Measurements from ENCODE around the gene SLC38A8. TPM values are rescaled to one million over a fixed set of nuclear protein-coding genes. Genes with fewer than 3 reads are reported as not detected.

The SLC38A8 gene
- total RNA-seq, 1 donor from 2014 or later = not detected

DNA sequence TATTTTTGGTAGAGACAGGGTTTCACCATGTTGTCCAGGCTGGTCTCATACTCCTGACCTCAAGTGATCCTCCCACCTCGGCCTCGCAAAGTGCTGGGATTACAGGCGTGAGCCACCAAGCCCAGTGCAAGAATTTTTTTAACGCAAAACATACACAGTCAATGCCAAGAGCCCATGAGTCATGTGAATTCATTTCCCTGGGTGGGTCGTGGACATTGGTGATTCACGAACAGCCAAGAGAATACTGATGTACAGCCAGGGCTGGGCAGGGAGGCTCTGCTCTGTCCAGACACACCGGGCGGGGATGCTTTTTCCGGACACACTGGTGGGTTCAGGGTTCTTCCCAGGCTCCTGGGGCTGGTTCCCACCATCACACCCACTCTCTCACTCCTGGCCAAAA lies 17.7 kb downstream of the SLC38A8 start:
- Histone ChIP-seq H3K9ac (ENCODE audit: low read depth in 1 of 3, low read length in 3 of 3) (no peak overlapping the region), H3K27ac (ENCODE audit: low read depth, low read length) (no peak overlapping the region), H3K36me3 (ENCODE audit: control insufficient read depth in 3 of 3, insufficient read depth in 3 of 3, low read length in 3 of 3) (no peaks in the 10 kb centered on the region), H3K4me1 (ENCODE audit: control insufficient read depth in 3 of 3, insufficient read depth in 3 of 3, low read length in 3 of 3) (no peaks in the 10 kb centered on the region), H3K9me3 (ENCODE audit: control insufficient read depth in 3 of 3, low read length in 3 of 3) (peaks cover 0 to 4% (median 0%) of the 10 kb centered on the region in 3 donors), H3K4me3 (ENCODE audit: low read length in 3 of 3) (no peak overlapping the region), H3K27me3 (ENCODE audit: control insufficient read depth in 3 of 3, insufficient read depth in 3 of 3, low read length in 3 of 3) (peaks cover 0 to 15% (median 3%) of the 10 kb centered on the region in 3 donors)

DNA sequence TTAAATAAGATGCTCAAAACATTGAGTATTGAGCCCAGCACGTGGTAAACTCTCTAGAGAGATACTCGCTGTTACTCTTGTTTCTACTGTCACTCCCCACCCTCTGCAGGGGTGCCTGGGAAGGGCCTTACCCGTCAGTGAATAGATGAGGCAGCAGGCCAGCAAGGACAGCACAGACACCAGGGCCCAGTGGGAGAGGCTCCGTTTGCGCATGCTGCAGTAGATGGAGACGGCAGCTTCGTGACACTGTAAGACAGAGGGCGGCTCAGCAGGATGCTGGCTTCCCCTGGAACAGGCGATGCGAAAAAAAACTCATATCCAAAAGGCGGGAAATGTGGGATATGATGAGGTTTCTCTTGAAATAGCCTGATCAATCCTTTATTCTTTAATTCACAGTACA lies 20.0 kb downstream of the SLC38A8 start:
- Histone ChIP-seq H3K4me3 (ENCODE audit: low read length in 3 of 3) (no peak overlapping the region), H3K27ac (ENCODE audit: low read depth, low read length) (no peak overlapping the region), H3K27me3 (ENCODE audit: control insufficient read depth in 3 of 3, insufficient read depth in 3 of 3, low read length in 3 of 3) (peaks cover 2 to 19% (median 3%) of the 10 kb centered on the region in 3 donors), H3K9me3 (ENCODE audit: control insufficient read depth in 3 of 3, low read length in 3 of 3) (peaks cover 0 to 4% (median 0%) of the 10 kb centered on the region in 3 donors), H3K9ac (ENCODE audit: low read depth in 1 of 3, low read length in 3 of 3) (no peak overlapping the region), H3K36me3 (ENCODE audit: control insufficient read depth in 3 of 3, insufficient read depth in 3 of 3, low read length in 3 of 3) (no peaks in the 10 kb centered on the region), H3K4me1 (ENCODE audit: control insufficient read depth in 3 of 3, insufficient read depth in 3 of 3, low read length in 3 of 3) (no peaks in the 10 kb centered on the region)

DNA sequence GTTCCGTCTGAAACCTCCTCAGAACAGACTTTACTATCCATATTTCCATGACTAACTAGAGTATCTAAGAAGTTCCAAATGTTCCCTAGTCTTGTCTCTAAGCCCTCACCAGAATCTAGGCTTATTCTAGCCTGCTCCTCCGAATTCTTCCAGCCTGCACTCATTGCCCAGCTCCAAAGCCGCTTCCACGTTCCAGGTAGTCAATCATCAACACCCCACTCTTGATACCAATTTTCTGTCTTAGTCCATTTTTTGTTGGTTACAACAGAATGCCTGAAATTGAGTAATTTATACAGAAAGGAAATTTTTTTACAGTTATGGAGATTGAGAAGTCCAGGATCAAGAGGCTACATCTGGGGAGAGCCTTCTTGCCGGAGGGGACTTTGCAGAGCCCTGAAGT lies 21.1 kb downstream of the SLC38A8 start:
- Histone ChIP-seq H3K27me3 (ENCODE audit: control insufficient read depth in 3 of 3, insufficient read depth in 3 of 3, low read length in 3 of 3) (peaks cover 3 to 20% (median 5%) of the 10 kb centered on the region in 3 donors), H3K4me3 (ENCODE audit: low read length in 3 of 3) (no peak overlapping the region), H3K9me3 (ENCODE audit: control insufficient read depth in 3 of 3, low read length in 3 of 3) (peaks cover 0 to 4% (median 0%) of the 10 kb centered on the region in 3 donors), H3K27ac (ENCODE audit: low read depth, low read length) (no peak overlapping the region), H3K36me3 (ENCODE audit: control insufficient read depth in 3 of 3, insufficient read depth in 3 of 3, low read length in 3 of 3) (no peaks in the 10 kb centered on the region), H3K9ac (ENCODE audit: low read depth in 1 of 3, low read length in 3 of 3) (no peak overlapping the region), H3K4me1 (ENCODE audit: control insufficient read depth in 3 of 3, insufficient read depth in 3 of 3, low read length in 3 of 3) (no peaks in the 10 kb centered on the region)

DNA sequence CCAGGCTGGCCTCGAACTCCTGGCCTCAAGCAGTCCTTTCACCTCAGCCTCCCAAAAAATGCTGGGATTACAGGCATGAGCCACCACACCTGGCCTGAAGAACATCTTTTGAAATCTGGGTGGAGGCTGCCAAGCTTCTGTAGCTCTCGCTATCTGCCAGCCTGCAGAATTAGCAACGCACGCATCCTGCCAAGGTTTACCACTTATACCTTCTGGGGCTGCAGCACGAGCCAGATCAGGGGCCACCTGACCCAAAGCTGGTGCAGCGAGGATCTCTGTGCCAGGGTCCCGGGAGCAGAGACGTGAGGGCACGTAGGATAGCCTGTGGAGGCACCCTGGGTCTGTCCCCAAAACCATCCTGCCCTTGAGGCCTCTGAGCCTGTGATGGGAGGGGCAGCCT lies 22.2 kb downstream of the SLC38A8 start:
- Histone ChIP-seq H3K27ac (ENCODE audit: low read depth, low read length) (no peak overlapping the region), H3K9me3 (ENCODE audit: control insufficient read depth in 3 of 3, low read length in 3 of 3) (peaks cover 0 to 4% (median 0%) of the 10 kb centered on the region in 3 donors), H3K4me3 (ENCODE audit: low read length in 3 of 3) (no peak overlapping the region), H3K36me3 (ENCODE audit: control insufficient read depth in 3 of 3, insufficient read depth in 3 of 3, low read length in 3 of 3) (no peaks in the 10 kb centered on the region), H3K4me1 (ENCODE audit: control insufficient read depth in 3 of 3, insufficient read depth in 3 of 3, low read length in 3 of 3) (no peaks in the 10 kb centered on the region), H3K9ac (ENCODE audit: low read depth in 1 of 3, low read length in 3 of 3) (no peak overlapping the region), H3K27me3 (ENCODE audit: control insufficient read depth in 3 of 3, insufficient read depth in 3 of 3, low read length in 3 of 3) (peaks cover 3 to 17% (median 5%) of the 10 kb centered on the region in 3 donors)

DNA sequence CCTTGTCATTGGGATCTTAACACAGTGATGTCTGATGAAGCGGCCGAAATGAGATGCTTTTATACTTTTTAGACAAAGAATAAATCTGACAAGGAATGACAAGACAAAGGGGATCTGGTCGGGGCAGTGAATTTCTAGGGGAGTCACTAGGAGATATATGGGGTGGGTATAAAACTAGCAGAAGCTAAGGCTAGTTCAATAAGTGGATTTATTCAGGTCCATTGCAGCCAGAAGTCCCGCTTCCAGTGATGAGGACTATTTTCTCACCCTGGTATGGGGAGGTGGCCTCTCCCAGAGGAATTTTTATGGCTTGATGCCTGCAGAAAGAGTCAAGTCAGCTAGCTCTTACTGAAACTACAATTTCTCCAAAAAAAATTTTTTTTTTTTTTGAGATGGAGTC lies 23.9 kb downstream of the SLC38A8 start:
- no peaks in the 10 kb centered on the region for H3K36me3 ChIP-seq (ENCODE audit: control insufficient read depth in 3 of 3, insufficient read depth in 3 of 3, low read length in 3 of 3)
- no peak overlapping the region for H3K4me3 ChIP-seq (ENCODE audit: low read length in 3 of 3)
- peaks cover 5 to 16% (median 6%) of the 10 kb centered on the region in 3 donors for H3K27me3 ChIP-seq (ENCODE audit: control insufficient read depth in 3 of 3, insufficient read depth in 3 of 3, low read length in 3 of 3)
- peaks cover 0 to 4% (median 0%) of the 10 kb centered on the region in 3 donors for H3K9me3 ChIP-seq (ENCODE audit: control insufficient read depth in 3 of 3, low read length in 3 of 3)
- no peak overlapping the region for H3K27ac ChIP-seq (ENCODE audit: low read depth, low read length)
- no peaks in the 10 kb centered on the region for H3K4me1 ChIP-seq (ENCODE audit: control insufficient read depth in 3 of 3, insufficient read depth in 3 of 3, low read length in 3 of 3)
- H3K9ac ChIP-seq (ENCODE audit: low read depth in 1 of 3, low read length in 3 of 3) = no peak overlapping the region

DNA sequence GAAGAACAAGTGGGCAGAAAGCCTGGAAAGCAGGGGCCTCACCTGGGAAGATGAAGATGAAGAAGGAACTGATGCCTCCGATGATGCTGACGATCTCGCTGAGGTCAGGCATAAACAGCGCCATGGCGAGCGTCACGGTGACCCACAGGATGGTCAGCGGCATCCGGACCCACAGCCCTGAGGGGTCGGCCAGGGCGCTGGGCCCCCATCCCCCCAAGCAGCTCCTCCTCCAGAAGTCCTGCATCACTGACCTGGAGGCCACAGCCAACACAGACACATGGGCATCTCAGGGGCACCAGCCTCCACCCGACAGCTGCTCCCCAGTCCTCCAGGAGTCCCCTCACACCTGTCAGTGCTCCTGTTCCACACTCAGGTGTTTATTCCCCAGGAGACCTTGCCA lies 26.1 kb downstream of the SLC38A8 start:
- H3K27me3 ChIP-seq (ENCODE audit: control insufficient read depth in 3 of 3, insufficient read depth in 3 of 3, low read length in 3 of 3) = peaks cover 5 to 13% (median 6%) of the 10 kb centered on the region in 3 donors
- no peak overlapping the region for H3K4me3 ChIP-seq (ENCODE audit: low read length in 3 of 3)
- no peaks in the 10 kb centered on the region for H3K36me3 ChIP-seq (ENCODE audit: control insufficient read depth in 3 of 3, insufficient read depth in 3 of 3, low read length in 3 of 3)

DNA sequence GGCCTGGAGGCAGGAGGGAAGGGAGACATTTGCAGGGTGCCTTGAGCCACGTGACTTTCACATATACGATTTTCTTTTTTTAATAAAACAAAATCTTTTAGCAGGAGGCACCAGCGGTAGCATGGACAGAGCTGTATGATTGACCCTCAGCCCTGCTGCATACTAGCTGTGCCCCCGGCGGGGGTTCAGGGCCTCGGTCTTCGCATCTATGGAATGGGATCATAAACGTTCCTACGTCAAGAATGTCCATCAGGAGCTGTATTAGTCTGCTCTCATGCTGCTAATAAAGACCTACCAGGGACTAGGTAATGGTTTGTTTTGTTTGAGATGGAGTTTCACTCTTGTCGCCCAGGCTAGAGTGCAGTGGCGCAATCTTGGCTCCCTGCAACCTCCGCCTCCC lies 27.2 kb downstream of the SLC38A8 start:
- Histone ChIP-seq H3K27me3 (ENCODE audit: control insufficient read depth in 3 of 3, insufficient read depth in 3 of 3, low read length in 3 of 3) (peaks cover 4 to 13% (median 5%) of the 10 kb centered on the region in 3 donors), H3K9ac (ENCODE audit: low read depth in 1 of 3, low read length in 3 of 3) (no peak overlapping the region), H3K27ac (ENCODE audit: low read depth, low read length) (no peak overlapping the region), H3K4me1 (ENCODE audit: control insufficient read depth in 3 of 3, insufficient read depth in 3 of 3, low read length in 3 of 3) (no peaks in the 10 kb centered on the region), H3K36me3 (ENCODE audit: control insufficient read depth in 3 of 3, insufficient read depth in 3 of 3, low read length in 3 of 3) (no peaks in the 10 kb centered on the region), H3K4me3 (ENCODE audit: low read length in 3 of 3) (no peak overlapping the region), H3K9me3 (ENCODE audit: control insufficient read depth in 3 of 3, low read length in 3 of 3) (no peaks in the 10 kb centered on the region)

More for the DNA sequence above, 26.1 kb downstream of the SLC38A8 start:
- H3K27ac ChIP-seq (ENCODE audit: low read depth, low read length) = no peak overlapping the region
- H3K9ac ChIP-seq (ENCODE audit: low read depth in 1 of 3, low read length in 3 of 3) = no peak overlapping the region
- H3K9me3 ChIP-seq (ENCODE audit: control insufficient read depth in 3 of 3, low read length in 3 of 3) = peaks cover 0 to 3% (median 0%) of the 10 kb centered on the region in 3 donors
- H3K4me1 ChIP-seq (ENCODE audit: control insufficient read depth in 3 of 3, insufficient read depth in 3 of 3, low read length in 3 of 3) = no peaks in the 10 kb centered on the region

DNA sequence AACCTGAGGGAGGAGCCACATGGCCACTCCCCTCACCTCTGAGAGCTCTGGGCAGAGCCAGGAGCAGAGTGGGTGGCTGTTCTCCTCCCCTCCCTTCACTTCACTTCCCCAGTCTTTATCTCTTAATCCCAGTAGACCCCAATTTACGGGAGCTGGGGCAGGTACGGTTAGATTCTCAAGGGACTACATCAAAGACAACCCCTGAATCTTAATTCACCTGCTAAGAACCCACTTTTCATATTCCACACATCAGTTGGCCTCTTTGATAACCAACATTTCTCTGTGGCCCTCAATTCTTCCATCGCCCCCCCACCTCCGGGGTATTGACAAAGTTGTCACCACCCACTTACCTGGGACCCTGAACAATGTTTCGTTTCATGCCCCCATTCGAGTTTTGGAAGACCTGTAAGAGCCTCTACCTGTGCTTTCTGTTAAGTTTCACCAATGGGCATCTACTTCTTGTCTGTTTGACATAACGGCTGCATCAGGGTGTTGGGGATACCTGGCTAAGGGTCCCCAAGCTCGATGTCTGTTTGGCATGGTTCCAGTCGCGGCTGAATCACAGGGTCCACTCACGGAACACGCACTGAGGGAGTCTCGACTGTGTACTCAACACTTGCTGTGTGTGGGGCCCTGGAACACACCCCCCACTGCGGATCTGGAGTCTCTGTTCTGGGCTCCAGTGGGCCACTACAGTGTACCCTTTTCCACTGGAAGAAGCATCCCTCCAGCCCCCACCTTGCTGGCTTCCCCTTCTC lies 27.8 kb downstream of the SLC38A8 start:
- no peak overlapping the region for H3K4me3 ChIP-seq (ENCODE audit: low read length in 3 of 3)
- no peak overlapping the region for H3K27ac ChIP-seq (ENCODE audit: low read depth, low read length)
- no peaks in the 10 kb centered on the region for H3K36me3 ChIP-seq (ENCODE audit: control insufficient read depth in 3 of 3, insufficient read depth in 3 of 3, low read length in 3 of 3)
- no peaks in the 10 kb centered on the region for H3K4me1 ChIP-seq (ENCODE audit: control insufficient read depth in 3 of 3, insufficient read depth in 3 of 3, low read length in 3 of 3)
- no peak overlapping the region for H3K9ac ChIP-seq (ENCODE audit: low read depth in 1 of 3, low read length in 3 of 3)
- peaks cover 4 to 12% (median 5%) of the 10 kb centered on the region in 3 donors for H3K27me3 ChIP-seq (ENCODE audit: control insufficient read depth in 3 of 3, insufficient read depth in 3 of 3, low read length in 3 of 3)
- H3K9me3 ChIP-seq (ENCODE audit: control insufficient read depth in 3 of 3, low read length in 3 of 3) = no peaks in the 10 kb centered on the region

DNA sequence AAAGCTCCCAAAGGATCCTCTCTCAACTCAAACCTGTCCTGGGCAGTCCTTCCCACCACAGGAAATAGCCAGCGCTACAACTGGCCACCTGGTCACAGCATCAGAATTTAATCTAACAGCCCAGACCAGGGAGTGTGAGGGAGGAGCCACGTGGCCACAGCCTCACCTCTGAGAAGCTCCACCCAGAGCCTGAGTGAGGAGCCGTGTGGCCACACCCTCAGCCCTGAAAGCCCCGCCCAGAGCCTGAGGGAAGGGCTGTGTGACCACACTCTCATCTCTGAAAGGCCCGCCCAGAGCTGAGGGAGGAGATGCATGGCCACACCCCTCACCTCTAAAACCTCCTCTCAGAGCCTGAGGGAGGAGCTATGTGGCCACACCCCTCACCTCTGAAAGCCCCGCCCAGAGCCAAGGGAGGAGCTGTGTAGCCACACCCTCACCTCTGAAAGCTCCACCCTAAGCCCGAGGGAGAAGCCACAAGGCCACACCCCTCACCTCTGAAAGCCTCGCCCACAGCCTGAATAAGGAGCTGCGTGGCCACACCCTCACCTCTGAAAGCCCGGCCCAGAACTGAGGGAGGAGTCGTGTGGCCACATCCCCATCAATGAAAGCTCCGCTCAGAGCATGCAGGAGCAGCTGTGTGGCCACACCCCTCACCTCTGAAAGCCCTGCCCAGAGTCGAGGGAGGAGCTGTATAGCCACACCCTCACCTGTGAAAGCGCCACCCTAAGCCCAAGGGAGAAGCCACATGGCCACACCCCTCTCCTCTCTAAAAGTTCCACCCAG lies 28.6 kb downstream of the SLC38A8 start:
- Histone ChIP-seq H3K9me3 (ENCODE audit: control insufficient read depth in 3 of 3, low read length in 3 of 3) (no peaks in the 10 kb centered on the region), H3K27me3 (ENCODE audit: control insufficient read depth in 3 of 3, insufficient read depth in 3 of 3, low read length in 3 of 3) (peaks cover 4 to 9% (median 5%) of the 10 kb centered on the region in 3 donors), H3K4me1 (ENCODE audit: control insufficient read depth in 3 of 3, insufficient read depth in 3 of 3, low read length in 3 of 3) (no peaks in the 10 kb centered on the region), H3K36me3 (ENCODE audit: control insufficient read depth in 3 of 3, insufficient read depth in 3 of 3, low read length in 3 of 3) (no peaks in the 10 kb centered on the region), H3K9ac (ENCODE audit: low read depth in 1 of 3, low read length in 3 of 3) (no peak overlapping the region), H3K27ac (ENCODE audit: low read depth, low read length) (no peak overlapping the region), H3K4me3 (ENCODE audit: low read length in 3 of 3) (no peak overlapping the region)

DNA sequence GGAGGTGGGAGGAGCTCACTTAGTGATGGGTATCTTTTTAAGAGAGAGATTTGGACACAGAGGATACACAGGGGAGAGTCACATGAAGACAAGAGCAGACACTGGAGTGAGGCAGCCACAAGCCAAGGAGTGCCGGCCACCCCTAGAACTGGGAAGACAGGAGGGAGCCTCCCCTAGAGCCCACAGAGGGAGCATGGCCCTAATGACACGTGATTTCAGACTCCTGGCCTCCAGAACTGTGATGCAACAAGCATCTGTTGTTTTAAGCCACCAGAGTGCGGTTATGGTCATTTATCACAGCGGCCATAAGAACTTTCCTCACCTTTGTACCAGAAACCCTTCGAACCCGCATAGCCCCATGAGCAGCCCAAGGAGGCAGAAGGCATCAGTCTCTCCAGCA lies 33.3 kb downstream of the SLC38A8 start:
- Histone ChIP-seq H3K27ac (ENCODE audit: low read depth, low read length) (no peak overlapping the region), H3K9me3 (ENCODE audit: control insufficient read depth in 3 of 3, low read length in 3 of 3) (no peaks in the 10 kb centered on the region), H3K27me3 (ENCODE audit: control insufficient read depth in 3 of 3, insufficient read depth in 3 of 3, low read length in 3 of 3) (peaks cover 4 to 9% (median 5%) of the 10 kb centered on the region in 3 donors), H3K4me1 (ENCODE audit: control insufficient read depth in 3 of 3, insufficient read depth in 3 of 3, low read length in 3 of 3) (peaks cover 0 to 8% (median 5%) of the 10 kb centered on the region in 3 donors), H3K36me3 (ENCODE audit: control insufficient read depth in 3 of 3, insufficient read depth in 3 of 3, low read length in 3 of 3) (no peaks in the 10 kb centered on the region), H3K4me3 (ENCODE audit: low read length in 3 of 3) (no peak overlapping the region), H3K9ac (ENCODE audit: low read depth in 1 of 3, low read length in 3 of 3) (no peak overlapping the region)

Data from skeletal muscle tissue (tissue), 4 donors.